Measurements from ENCODE around the gene COG7. TPM values are rescaled to one million over a fixed set of nuclear protein-coding genes. Genes with fewer than 3 reads are reported as not detected.

The COG7 gene
- total RNA-seq, 2 donors from 2014 or later: 31.4 to 40.0 TPM

DNA sequence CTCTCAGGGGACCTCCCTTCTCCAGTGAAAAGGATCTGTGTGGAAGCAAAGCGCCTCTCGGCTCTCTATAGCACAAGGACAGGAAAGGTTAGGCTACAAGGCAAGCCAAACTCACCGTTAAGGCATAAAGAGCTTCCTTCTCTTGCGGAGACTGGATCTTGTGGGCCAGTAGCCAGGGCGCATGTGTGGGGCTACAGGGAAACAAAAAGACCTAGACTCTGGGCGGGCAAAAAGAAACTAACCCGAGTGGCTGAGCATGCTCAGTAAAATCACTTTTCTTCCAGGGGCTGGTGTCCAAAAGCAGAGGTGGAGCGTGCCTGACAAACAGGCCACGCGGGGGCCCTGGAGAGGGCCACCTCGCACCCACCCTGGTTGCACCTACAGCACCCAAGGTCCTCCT, 41.2 kb upstream of the COG7 start:
- DNase-seq: no peak
- intact Hi-C loops (cut with DNase I): no loop called here

DNA sequence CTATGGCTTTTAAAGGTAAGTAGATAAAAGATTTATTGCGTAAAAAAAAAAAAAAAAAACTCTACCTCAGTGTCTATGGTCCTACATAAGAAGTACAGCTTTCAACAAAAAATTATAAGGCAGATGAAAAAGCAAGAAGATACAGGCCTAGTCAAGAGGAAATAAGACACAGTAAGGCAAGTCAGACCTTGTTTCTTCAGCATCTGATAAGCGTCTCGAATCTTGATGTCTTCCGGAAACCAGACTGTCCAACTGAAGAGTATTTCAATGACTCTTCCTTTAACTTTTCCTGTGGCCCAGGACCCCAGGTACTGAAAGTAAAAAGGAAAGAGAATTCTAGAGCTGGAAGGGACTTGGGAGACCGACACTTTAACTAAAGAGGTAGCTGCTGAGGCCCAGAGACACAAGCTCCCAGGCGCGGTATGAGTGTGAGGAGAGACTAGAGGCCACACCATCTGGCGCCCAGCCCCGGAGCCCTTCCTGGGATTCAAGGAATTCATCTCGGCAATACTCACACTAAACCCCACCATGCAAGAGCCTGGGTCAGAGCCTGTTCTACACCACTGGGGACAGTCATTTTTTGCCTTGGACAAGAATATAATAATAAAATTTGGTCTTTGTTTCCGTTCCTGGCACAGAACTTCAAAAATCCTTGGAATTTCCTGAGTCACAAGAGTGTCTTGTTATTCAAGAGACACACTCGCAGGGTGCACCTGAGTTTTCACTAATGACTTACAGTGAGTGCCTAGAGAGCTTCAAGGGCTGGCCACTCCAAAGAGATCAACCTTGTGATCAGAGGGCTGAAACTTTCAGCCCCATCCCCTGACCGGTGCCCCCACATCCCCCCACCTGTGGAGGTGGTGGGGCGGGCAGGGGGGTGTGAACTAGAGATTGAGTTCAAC, 38.8 kb upstream of the COG7 start:
- peaks cover 8% of the 10 kb centered on the region for H3K36me3 ChIP-seq
- no peaks in the 10 kb centered on the region for H3K4me1 ChIP-seq
- intact Hi-C loops (cut with DNase I): no loop called here
- no peaks in the 10 kb centered on the region for H3K9me3 ChIP-seq
- no peak for TF ChIP-seq CTCF (IDR thresholded peaks at IDR 0.05)
- H3K27ac ChIP-seq: no peak overlapping the region
- no peak for DNase-seq
- H3K4me3 ChIP-seq: no peak overlapping the region
- H3K9ac ChIP-seq (ENCODE audit: low read depth in 2 of 2, low read length in 2 of 2): no peak overlapping the region
- no peaks in the 10 kb centered on the region for H3K27me3 ChIP-seq

More for the DNA sequence above, 41.2 kb upstream of the COG7 start:
- no peak overlapping the region for H3K9ac ChIP-seq (ENCODE audit: low read depth in 2 of 2, low read length in 2 of 2)
- H3K27ac ChIP-seq: no peak overlapping the region
- H3K27me3 ChIP-seq: no peaks in the 10 kb centered on the region
- H3K4me3 ChIP-seq: no peak overlapping the region
- no peak for TF ChIP-seq CTCF (IDR thresholded peaks at IDR 0.05)
- no peaks in the 10 kb centered on the region for H3K9me3 ChIP-seq
- H3K36me3 ChIP-seq: peaks cover 8% of the 10 kb centered on the region
- no peaks in the 10 kb centered on the region for H3K4me1 ChIP-seq

- Histone ChIP-seq H3K4me1 (no peaks in the 10 kb centered on the region), H3K27ac (no peak overlapping the region), H3K27me3 (no peaks in the 10 kb centered on the region), H3K4me3 (no peak overlapping the region), H3K36me3 (peaks cover 11% of the 10 kb centered on the region), H3K9me3 (no peaks in the 10 kb centered on the region), H3K9ac (ENCODE audit: low read depth in 2 of 2, low read length in 2 of 2) (no peak overlapping the region)
- DNase-seq: no peak
- TF ChIP-seq CTCF (IDR thresholded peaks at IDR 0.05): no peak
- intact Hi-C loops (cut with DNase I): no loop called here
Observed at GRCh38 chr16:23486480-23486879, 33.5 kb upstream of the COG7 start.

- H3K27me3 ChIP-seq: no peaks in the 10 kb centered on the region
- intact Hi-C loops (cut with DNase I): no loop called here
- TF ChIP-seq CTCF (IDR thresholded peaks at IDR 0.05): no peak
- H3K9ac ChIP-seq (ENCODE audit: low read depth in 2 of 2, low read length in 2 of 2): no peak overlapping the region
- H3K4me3 ChIP-seq: no peak overlapping the region
- no peak overlapping the region for H3K27ac ChIP-seq
- no peaks in the 10 kb centered on the region for H3K9me3 ChIP-seq
- H3K36me3 ChIP-seq: peaks cover 13% of the 10 kb centered on the region
- no peaks in the 10 kb centered on the region for H3K4me1 ChIP-seq
- no peak for DNase-seq
Observed at GRCh38 chr16:23485841-23486240, 32.9 kb upstream of the COG7 start.

GRCh38 chr16:23485257-23485614, 32.2 kb upstream of the COG7 start:
- Histone ChIP-seq H3K36me3 (peaks cover 9% of the 10 kb centered on the region), H3K4me3 (no peak overlapping the region), H3K9me3 (no peaks in the 10 kb centered on the region), H3K27me3 (no peaks in the 10 kb centered on the region), H3K4me1 (no peaks in the 10 kb centered on the region), H3K27ac (no peak overlapping the region), H3K9ac (ENCODE audit: low read depth in 2 of 2, low read length in 2 of 2) (no peak overlapping the region)
- no peak for TF ChIP-seq CTCF (IDR thresholded peaks at IDR 0.05)
- intact Hi-C loops (cut with DNase I): no loop called here
- DNase-seq: no peak
